KOPT-K1 (cell line): ENCODE results near the gene STXBP3.

Source experiments
- H3K27ac ChIP-seq: fragments of 200-600 bp; sonication (generic); 2 replicates; pipeline ENCODE4 v1.5.1; 2016; ENCODE audit warnings: antibody characterized with exemption, mild to moderate bottlenecking, low read depth, low read length; ENCODE audit not compliant: poor library complexity, severe bottlenecking
- H3K36me3 ChIP-seq: fragments of 200-600 bp; sonication (generic); 2 replicates; pipeline ENCODE4 v1.5.1; 2017; ENCODE audit warnings: antibody characterized with exemption, mild to moderate bottlenecking, low read length, moderate library complexity; ENCODE audit not compliant: insufficient read depth
- H3K9me3 ChIP-seq: fragments of 200-600 bp; sonication (generic); 2 replicates; pipeline ENCODE4 v1.5.1; 2017; ENCODE audit warnings: antibody characterized with exemption, low read length, mild to moderate bottlenecking; ENCODE audit not compliant: insufficient read depth, poor library complexity, severe bottlenecking

Gene STXBP3

GRCh38 chr1:108858230-108858950 lies 111.9 kb downstream of the STXBP3 start:
- Histone ChIP-seq H3K27ac (no peak overlapping the region), H3K9me3 (no peaks in the 10 kb centered on the region), H3K36me3 (no peaks in the 10 kb centered on the region)
